Measurements from ENCODE around the gene MYO1G.
A peak's percentile ranks its signal among the peaks of the same experiment; 100 is the strongest.
"Not testable (repeated sequence)": the region's sequence is repeated elsewhere in the genome, so short reads cannot be mapped to it uniquely, and the experiment has no call there.

MYO1G gene

DNA sequence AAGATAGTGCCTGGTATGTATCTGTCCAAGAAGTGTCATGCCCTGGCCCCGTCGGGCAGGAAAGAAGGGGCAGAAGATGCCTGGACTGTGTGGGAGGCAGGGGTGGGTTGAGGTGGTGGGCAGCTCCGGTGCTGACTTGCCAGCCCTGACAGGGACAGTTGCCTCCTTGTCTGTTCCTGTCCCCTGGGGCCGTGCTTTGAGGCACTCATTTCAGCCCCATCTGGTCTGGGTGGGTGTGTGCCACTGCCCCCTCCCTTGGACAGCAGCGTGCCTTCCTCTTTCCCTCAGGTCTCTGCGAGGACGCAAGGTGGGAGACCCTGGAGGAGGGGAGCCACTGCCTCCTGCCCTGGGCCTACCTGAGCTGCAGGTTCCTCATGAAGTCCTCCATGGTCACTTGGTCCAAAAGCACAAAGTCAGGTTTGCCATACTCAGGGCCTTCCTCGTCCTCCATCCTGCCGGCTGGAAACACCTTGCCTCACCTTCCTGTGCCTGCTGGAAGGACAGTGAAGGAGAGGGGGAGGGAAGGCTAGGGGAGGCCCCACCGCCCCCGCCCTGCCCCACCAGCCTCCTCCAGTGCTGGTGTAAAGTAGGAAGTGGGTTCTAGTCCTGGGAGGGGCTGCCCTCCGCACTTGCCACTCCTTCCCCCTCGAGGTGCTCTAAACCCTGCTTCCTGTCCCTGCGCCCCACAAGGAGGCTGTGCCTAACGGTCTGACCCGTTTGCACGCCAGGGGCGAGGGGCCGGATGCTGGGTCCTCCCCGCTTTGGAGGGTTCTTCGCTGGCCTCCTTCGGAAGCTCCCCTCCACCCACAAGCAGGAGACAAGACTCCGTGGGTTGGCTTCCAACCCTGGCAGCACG is at the start of gene MYO1G:
TSS of gene MYO1G (minus strand) at position 505 of the 856 bp plus-strand sequence. CDS start at position 451, 54 bp downstream.
- TF ChIP-seq, protein P1, sequence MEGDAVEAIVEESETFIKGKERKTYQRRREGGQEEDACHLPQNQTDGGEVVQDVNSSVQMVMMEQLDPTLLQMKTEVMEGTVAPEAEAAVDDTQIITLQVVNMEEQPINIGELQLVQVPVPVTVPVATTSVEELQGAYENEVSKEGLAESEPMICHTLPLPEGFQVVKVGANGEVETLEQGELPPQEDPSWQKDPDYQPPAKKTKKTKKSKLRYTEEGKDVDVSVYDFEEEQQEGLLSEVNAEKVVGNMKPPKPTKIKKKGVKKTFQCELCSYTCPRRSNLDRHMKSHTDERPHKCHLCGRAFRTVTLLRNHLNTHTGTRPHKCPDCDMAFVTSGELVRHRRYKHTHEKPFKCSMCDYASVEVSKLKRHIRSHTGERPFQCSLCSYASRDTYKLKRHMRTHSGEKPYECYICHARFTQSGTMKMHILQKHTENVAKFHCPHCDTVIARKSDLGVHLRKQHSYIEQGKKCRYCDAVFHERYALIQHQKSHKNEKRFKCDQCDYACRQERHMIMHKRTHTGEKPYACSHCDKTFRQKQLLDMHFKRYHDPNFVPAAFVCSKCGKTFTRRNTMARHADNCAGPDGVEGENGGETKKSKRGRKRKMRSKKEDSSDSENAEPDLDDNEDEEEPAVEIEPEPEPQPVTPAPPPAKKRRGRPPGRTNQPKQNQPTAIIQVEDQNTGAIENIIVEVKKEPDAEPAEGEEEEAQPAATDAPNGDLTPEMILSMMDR (IDR thresholded peaks at IDR 0.05; ENCODE audit: low read depth, low read length) = no peak
- no peak for DNase-seq (ENCODE audit: extremely low read depth, low read depth)

DNA sequence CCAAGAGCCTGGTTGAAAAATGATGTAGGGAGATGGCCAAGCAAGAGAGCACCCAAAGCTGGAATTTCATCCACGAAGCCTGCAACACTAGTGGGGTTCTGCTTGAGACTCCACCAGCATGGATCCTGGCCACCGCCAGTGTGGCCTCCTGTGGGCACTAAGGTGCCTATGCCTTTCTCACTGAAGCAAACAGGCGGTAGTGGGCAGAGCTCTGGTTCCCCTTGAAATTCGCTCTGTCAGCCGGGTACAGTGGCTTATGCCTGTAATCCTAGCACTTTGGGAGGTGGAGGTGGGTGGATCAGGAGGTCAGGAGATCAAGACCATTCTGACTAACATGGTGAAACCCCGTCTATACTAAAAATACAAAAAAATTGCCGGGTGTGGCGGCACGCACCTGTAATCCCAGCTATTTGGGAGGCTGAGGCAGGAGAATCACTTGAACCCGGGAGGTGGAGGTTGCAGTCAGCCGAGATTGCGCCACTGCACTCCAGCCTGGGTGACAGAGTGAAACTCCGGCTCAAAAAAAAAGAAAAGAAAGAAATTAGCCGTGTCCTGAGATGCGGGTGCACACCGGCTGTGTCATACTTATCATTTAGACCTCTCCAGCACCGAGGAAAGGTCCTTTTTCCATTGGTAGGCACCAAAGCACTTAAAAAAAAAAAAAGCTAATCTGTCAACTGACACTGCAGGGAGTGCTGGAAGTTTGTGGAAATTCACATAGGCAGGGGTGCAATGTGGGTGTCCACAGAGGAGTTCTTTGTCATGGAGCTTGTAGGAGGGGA is 49.5 kb upstream of the MYO1G start:
- TF ChIP-seq, protein P1 (IDR thresholded peaks at IDR 0.05; ENCODE audit: low read depth, low read length) = no peak
- DNase-seq (ENCODE audit: extremely low read depth, low read depth) = no peak

DNA sequence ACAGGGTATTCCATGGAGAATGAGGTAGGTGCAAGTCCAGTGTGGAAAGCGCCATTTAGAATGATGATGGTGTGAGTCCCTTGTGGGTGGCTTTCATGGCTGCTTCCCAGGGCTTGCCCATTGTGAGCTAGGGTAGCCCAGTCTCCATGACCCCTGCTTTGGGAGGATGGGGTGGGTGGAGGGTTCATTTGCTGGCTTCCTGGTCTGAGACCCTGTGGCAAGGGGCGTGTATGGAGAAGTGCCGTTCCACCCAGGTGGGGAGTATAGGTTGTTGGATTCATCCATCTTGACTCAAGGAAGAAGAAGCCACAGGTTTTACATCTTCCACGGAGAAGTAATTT is 48.9 kb upstream of the MYO1G start:
- DNase-seq (ENCODE audit: extremely low read depth, low read depth) = no peak

DNA sequence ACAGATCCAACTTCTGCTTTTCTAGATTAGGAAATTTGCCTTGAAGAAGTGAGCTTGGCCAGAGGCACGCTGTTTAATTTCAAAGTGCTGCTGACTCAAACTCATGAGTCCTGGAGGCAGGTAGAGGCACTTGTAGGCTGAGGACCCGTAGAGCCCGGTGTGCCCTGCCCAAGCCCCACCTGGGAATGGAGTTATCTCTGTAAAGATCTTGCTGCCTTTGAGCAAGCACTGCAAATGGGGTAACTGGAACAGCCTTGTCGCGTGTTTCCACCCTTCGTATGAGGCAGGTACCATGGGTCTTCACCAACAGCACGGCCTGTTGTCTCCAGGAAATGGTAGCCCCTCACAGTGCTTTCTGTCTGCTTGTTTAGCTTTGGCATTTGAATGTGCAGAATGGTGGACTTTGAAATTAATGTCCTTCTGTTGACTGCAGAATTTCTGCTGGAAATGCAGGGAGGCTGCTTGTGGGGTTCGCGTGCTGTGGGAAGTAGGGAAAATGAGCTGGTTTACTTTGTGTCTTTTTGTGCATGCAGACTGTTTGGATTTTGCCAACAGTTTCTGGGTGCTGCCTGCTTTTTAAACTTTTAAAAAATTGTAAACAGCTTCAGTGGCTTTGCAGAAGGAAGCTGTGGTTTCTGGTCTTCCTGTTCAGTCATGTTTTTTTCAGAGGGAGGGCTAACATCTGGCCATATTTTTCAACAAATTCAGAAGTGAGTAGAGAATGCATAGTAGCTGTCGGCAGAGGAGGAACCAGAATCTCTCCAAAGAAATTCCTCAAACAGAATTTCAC is 48.4 kb upstream of the MYO1G start:
- TF ChIP-seq, protein P1 (IDR thresholded peaks at IDR 0.05; ENCODE audit: low read depth, low read length) = no peak
- peak; percentile 15 for DNase-seq (ENCODE audit: extremely low read depth, low read depth)

More for the DNA sequence above, 48.9 kb upstream of the MYO1G start:
- TF ChIP-seq, protein P1 (IDR thresholded peaks at IDR 0.05; ENCODE audit: low read depth, low read length) = no peak

DNA sequence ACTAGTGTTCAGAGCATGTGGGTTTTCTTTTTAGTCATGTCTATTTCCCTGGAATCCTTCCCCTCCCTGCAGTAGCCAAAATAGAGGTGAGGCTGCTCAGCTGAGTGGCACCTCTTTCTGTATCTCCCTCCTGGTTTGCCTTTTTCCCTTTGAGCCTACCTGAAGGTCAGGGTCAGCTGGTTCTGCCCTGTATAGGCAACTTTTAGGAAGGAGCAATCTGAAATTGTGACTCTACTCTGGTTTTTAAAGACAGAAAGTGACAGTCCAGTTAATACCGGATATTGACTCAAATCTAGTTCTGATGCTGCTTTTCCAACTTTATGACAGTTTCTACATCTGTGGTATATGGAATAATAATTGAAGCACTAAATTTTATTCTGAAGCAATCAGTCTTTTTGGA is 47.2 kb upstream of the MYO1G start:
- TF ChIP-seq, protein P1 (IDR thresholded peaks at IDR 0.05; ENCODE audit: low read depth, low read length) = no peak
- DNase-seq (ENCODE audit: extremely low read depth, low read depth) = no peak

DNA sequence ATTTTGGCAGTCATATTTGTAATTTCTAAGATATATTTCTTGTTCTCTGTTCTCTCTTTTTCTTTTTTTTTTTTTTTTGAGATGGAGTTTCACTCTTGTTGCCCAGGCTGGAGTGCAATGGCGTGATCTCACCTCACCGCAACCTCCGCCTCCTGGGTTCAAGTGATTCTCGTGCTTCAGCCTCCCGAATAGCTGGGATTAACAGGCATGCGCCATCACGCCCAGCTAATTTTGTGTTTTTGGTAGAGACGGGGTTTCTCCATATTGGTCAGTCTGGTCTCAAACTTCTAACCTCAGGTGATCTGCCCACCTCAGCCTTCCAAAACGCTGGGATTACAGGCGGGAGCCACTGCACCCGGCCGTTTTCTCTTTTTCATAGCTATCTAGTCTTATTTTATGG is 46.7 kb upstream of the MYO1G start:
- not testable (repeated sequence) for DNase-seq (ENCODE audit: extremely low read depth, low read depth)

DNA sequence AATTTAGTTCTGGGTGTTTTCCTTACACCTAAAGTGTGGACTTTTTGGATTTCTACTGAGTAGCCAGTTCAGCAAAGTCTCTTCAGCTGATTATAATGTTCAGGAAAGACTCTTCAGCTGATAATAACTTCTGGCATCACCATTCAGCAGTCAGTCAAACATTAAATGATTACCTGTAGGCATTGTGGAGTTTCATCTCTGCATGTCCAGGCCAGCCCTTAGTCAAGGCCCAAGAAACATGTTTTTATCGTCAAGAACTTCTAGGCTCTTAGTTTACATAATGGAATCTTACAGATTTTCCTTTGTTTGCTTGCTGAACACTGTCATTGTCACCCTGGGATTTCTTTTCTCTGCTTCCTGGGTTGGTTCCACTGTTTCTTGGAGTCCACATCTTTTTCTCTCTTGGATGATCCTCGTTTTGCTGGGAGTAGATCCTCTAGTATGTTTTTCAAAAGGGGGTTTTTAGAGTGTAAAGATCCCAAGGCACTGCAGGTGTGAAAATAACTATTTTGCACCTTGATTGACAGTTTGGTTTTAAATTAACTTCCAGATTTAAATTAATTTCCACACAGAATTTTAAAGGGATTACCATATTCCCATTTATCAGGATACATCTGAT is 45.4 kb upstream of the MYO1G start:
- TF ChIP-seq, protein P1 (IDR thresholded peaks at IDR 0.05; ENCODE audit: low read depth, low read length) = no peak
- DNase-seq (ENCODE audit: extremely low read depth, low read depth) = no peak
